Caco-2 (cell line): ENCODE results near the gene RAD18. TPM values are rescaled to one million over a fixed set of nuclear protein-coding genes. Genes with fewer than 3 reads are reported as not detected.

Experiments used
- BruUV-seq: library from RNA; stranded (reverse); fragments of 400-500 nt; replicated peaks from 2 replicates; lab custom pipeline; 2021; lab: Mats Ljungman, UMichigan
- CTCF ChIA-PET: fragments of 300-600 bp; sonication (Branson Sonifier 250); formaldehyde crosslinking; loops from one replicate; lab custom pipeline; 2022; ENCODE audit warnings: antibody characterized with exemption; lab: Charles Lee
- POLR2A ChIA-PET: fragments of 300-600 bp; sonication (Branson Sonifier 250); formaldehyde crosslinking; loops from one replicate; lab custom pipeline; 2022; ENCODE audit warnings: antibody characterized with exemption; lab: Charles Lee
- DNase-seq, 2 experiments: peaks; one replicate each; pipeline versions ENCODE4 v3.0.0 to v3.0.0-alpha.2; 2020 to 2022
- H3K27me3 ChIP-seq: replicated peaks from 2 replicates; pipeline ENCODE4 v1.6.0; 2011; ENCODE audit warnings: low read length; ENCODE audit not compliant: control insufficient read depth, insufficient read depth
- H3K36me3 ChIP-seq: 2 replicates; pipeline ENCODE4 v1.5.1; 2011; ENCODE audit warnings: low read length; ENCODE audit not compliant: control insufficient read depth, insufficient read depth
- H3K4me1 ChIP-seq: fragments of 250-450 bp; sonication (Bioruptor Pico); 2 replicates; pipeline ENCODE4 v1.5.1; 2020; ENCODE audit warnings: mild to moderate bottlenecking
- H3K4me3 ChIP-seq: 2 replicates; pipeline ENCODE4 v1.5.1; 2011; ENCODE audit warnings: low read depth, mild to moderate bottlenecking, control low read depth, low read length
- H3K9me3 ChIP-seq: fragments of 250-450 bp; sonication (Bioruptor Pico); 2 replicates; pipeline ENCODE4 v1.5.1; 2020; ENCODE audit warnings: mild to moderate bottlenecking, moderate library complexity
- H3K27ac Mint-ChIP-seq: one replicate; pipeline ENCODE4 v1.8.0; 2022; ENCODE audit warnings: mixed read lengths; ENCODE audit not compliant: unreplicated experiment
- H3K27me3 Mint-ChIP-seq: one replicate; pipeline ENCODE4 v1.8.0; 2022; ENCODE audit warnings: mixed read lengths; ENCODE audit not compliant: insufficient read depth, unreplicated experiment
- H3K36me3 Mint-ChIP-seq: one replicate; pipeline ENCODE4 v1.8.0; 2022; ENCODE audit warnings: mild to moderate bottlenecking, mixed read lengths; ENCODE audit not compliant: insufficient read depth, unreplicated experiment
- H3K4me1 Mint-ChIP-seq: one replicate; pipeline ENCODE4 v1.8.0; 2022; ENCODE audit warnings: low read depth, mixed read lengths; ENCODE audit not compliant: unreplicated experiment
- H3K4me3 Mint-ChIP-seq: one replicate; pipeline ENCODE4 v1.8.0; 2022; ENCODE audit warnings: mild to moderate bottlenecking, moderate library complexity, mixed read lengths; ENCODE audit not compliant: unreplicated experiment
- H3K9me3 Mint-ChIP-seq: one replicate; pipeline ENCODE4 v1.8.0; 2022; ENCODE audit warnings: mixed read lengths; ENCODE audit not compliant: unreplicated experiment
- CTCF ChIP-seq, 2 experiments: fragments of 200-600 bp in 1 of 2; IDR thresholded peaks; 1 replicate in 1 of 2; 2 replicates in 1 of 2; pipeline versions ENCODE4 v1.5.1 to v1.8.0; 2011 to 2022; ENCODE audit warnings: antibody characterized with exemption in 1 of 2, control low read depth in 1 of 2, inconsistent platforms in 1 of 2, low read depth in 1 of 2, low read length in 1 of 2, mild to moderate bottlenecking in 1 of 2, moderate library complexity in 1 of 2; ENCODE audit not compliant: insufficient read depth in 1 of 2, severe bottlenecking in 1 of 2, unreplicated experiment in 1 of 2
- intact Hi-C: fragments of 100-400 bp; cut with micrococcal nuclease; formaldehyde crosslinking; loops from one replicate; pipeline ENCODE4 v1.10.0; 2022; ENCODE audit not compliant: unreplicated experiment
- total RNA-seq: library from RNA; stranded (reverse); gene quantifications from 2 replicates; pipeline ENCODE4 v1.2.3, GENCODE V29; 2022

Gene RAD18
- total RNA-seq, 1 experiment from 2014 or later = 19.3 TPM

- intact Hi-C loops = no loop called here
- DNase-seq = no peak
- ChIA-PET POLR2A (no interaction called here), CTCF (no interaction called here)
- Histone ChIP-seq H3K9me3 (no peaks in the 10 kb centered on the region), H3K4me1 (peaks cover 14% of the 10 kb centered on the region), H3K4me3 (no peak overlapping the region), H3K27me3 (no peaks in the 10 kb centered on the region), H3K36me3 (no peaks in the 10 kb centered on the region; the same call in 1 of the 2 replicates)
- H3K4me1 Mint-ChIP-seq = no peaks in the 10 kb centered on the region
- no peaks in the 10 kb centered on the region for H3K27me3 Mint-ChIP-seq
- no peaks in the 10 kb centered on the region for H3K9me3 Mint-ChIP-seq
- H3K4me3 Mint-ChIP-seq = no peak overlapping the region
- BruUV-seq = no TSS peak
- no peak overlapping the region for H3K27ac Mint-ChIP-seq
- H3K36me3 Mint-ChIP-seq = peaks cover 4% of the 10 kb centered on the region
- TF ChIP-seq CTCF (IDR thresholded peaks at IDR 0.05; ENCODE audit: insufficient read depth in 1 of 2, low read depth in 1 of 2, low read length in 1 of 2, severe bottlenecking in 1 of 2, unreplicated experiment in 1 of 2) = no peak
Observed at GRCh38 chr3:8848696-8849131, 114.6 kb downstream of the RAD18 start.

DNA sequence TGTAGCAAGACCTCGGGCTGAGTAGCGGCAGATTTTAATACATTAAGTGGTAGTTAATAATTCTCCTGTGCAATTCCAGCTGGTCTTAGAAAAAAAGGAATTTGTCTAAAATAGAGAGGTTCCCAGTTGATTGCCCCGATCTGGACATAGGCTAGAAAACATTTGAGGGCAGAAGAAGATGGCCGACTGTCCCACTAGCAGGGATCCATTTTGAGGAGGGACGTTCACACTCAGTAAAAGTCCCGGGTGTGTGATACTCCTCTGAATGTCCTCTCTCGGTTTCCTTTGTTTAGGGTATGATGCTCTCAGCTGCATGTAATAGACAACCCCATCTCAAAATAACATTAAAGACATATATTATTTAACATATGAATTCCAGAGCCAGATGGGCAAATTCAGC, 116.0 kb downstream of the RAD18 start:
- ChIA-PET POLR2A (no interaction called here), CTCF (no interaction called here)
- H3K27ac Mint-ChIP-seq = no peak overlapping the region

DNA sequence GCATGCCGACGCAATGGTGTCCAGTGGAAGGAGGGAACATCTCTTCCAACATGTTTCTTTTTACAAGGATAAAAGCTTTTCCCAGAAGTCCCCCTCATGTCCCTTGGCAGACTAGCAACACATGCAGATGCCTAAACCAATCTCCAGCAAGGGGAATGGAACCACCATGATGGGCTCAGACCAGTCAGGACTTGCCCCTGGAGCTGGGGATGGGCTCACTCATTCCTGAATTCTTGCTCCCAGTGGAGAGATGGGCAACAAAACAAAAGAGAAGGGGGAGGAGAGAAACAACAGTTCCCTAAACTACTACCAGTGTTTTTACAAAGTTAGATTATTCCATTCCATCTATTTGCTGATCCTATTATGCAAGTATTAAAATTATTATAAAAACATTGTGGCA, 117.1 kb downstream of the RAD18 start:
- H3K36me3 ChIP-seq = no peaks in the 10 kb centered on the region; the same call in 1 of the 2 replicates
- no peak overlapping the region for H3K4me3 ChIP-seq
- peaks cover 4% of the 10 kb centered on the region for H3K36me3 Mint-ChIP-seq
- no peaks in the 10 kb centered on the region for H3K4me1 Mint-ChIP-seq
- no peaks in the 10 kb centered on the region for H3K27me3 Mint-ChIP-seq
- no peaks in the 10 kb centered on the region for H3K9me3 ChIP-seq
- DNase-seq = no peak
- H3K9me3 Mint-ChIP-seq = no peaks in the 10 kb centered on the region
- BruUV-seq = no TSS peak
- CTCF ChIA-PET = no interaction called here
- H3K27ac Mint-ChIP-seq = no peak overlapping the region
- no peak for TF ChIP-seq CTCF (IDR thresholded peaks at IDR 0.05; ENCODE audit: insufficient read depth in 1 of 2, low read depth in 1 of 2, low read length in 1 of 2, severe bottlenecking in 1 of 2, unreplicated experiment in 1 of 2)
- intact Hi-C loops = no loop called here
- peaks cover 2% of the 10 kb centered on the region for H3K4me1 ChIP-seq
- H3K4me3 Mint-ChIP-seq = no peak overlapping the region
- POLR2A ChIA-PET = no interaction called here
- no peaks in the 10 kb centered on the region for H3K27me3 ChIP-seq

More for the DNA sequence above, 116.0 kb downstream of the RAD18 start:
- Histone ChIP-seq H3K36me3 (no peaks in the 10 kb centered on the region; the same call in 1 of the 2 replicates), H3K27me3 (no peaks in the 10 kb centered on the region), H3K9me3 (no peaks in the 10 kb centered on the region), H3K4me3 (no peak overlapping the region), H3K4me1 (peaks cover 11% of the 10 kb centered on the region)
- no TSS peak for BruUV-seq
- TF ChIP-seq CTCF (IDR thresholded peaks at IDR 0.05; ENCODE audit: insufficient read depth in 1 of 2, low read depth in 1 of 2, low read length in 1 of 2, severe bottlenecking in 1 of 2, unreplicated experiment in 1 of 2) = no peak
- DNase-seq = no peak
- Mint-ChIP-seq H3K9me3 (no peaks in the 10 kb centered on the region), H3K4me1 (no peaks in the 10 kb centered on the region), H3K27me3 (no peaks in the 10 kb centered on the region), H3K36me3 (peaks cover 4% of the 10 kb centered on the region), H3K4me3 (no peak overlapping the region)
- intact Hi-C loops = no loop called here
